GM12873 (cell line): ENCODE data around the gene ABTB2.

Experiments used
- CTCF ChIP-seq: IDR thresholded peaks from 2 replicates; pipeline ENCODE4 v1.5.1; 2012; ENCODE audit warnings: low read depth, mild to moderate bottlenecking, moderate library complexity, low read length, control low read depth; ENCODE audit not compliant: insufficient read depth; ENCODE audit errors: missing control alignments

ABTB2 gene

GRCh38 chr11:34199525-34199924 lies 158.3 kb downstream of the ABTB2 start:
- TF ChIP-seq CTCF, result no peak

GRCh38 chr11:34198523-34198922 lies 159.3 kb downstream of the ABTB2 start:
- TF ChIP-seq CTCF, result no peak

GRCh38 chr11:34197256-34197655 lies 160.6 kb downstream of the ABTB2 start:
- no peak for TF ChIP-seq CTCF

GRCh38 chr11:34194576-34195335 lies 163.1 kb downstream of the ABTB2 start:
- no peak for TF ChIP-seq CTCF

- TF ChIP-seq CTCF, result no peak
These were observed 165.1 kb downstream of the ABTB2 start for GRCh38 chr11:34192481-34193401.

GRCh38 chr11:34191578-34191977 lies 166.2 kb downstream of the ABTB2 start:
- no peak for TF ChIP-seq CTCF

GRCh38 chr11:34190192-34191139 lies 167.3 kb downstream of the ABTB2 start:
- no peak for TF ChIP-seq CTCF
